Gastrocnemius medialis (tissue), 4 donors: ENCODE results near the gene PMVK. TPM values are rescaled to one million over a fixed set of nuclear protein-coding genes. Genes with fewer than 3 reads are reported as not detected.
A peak's percentile ranks its signal among the peaks of the same experiment; 100 is the strongest.

Experiments used
- ATAC-seq, 2 donors: fragments of 150-250 bp; one replicate each; pipeline ENCODE4 v1.9.1; 2016
- DNase-seq, 2 donors: peaks; one replicate each; pipeline ENCODE4 v3.0.0-alpha.2; 2019
- H3K27ac ChIP-seq, 4 donors: fragments of 200-600 bp; sonication (generic); 1 replicate in 1 of 4; 2 replicates in 3 of 4; pipeline ENCODE4 v1.5.1; 2016 to 2018; ENCODE audit warnings: mild to moderate bottlenecking in 2 of 4, moderate library complexity in 1 of 4
- H3K27me3 ChIP-seq, 3 donors: fragments of 200-600 bp; sonication (generic) in 2 of 3; 1 replicate in 1 of 3; 2 replicates in 2 of 3; pipeline versions ENCODE4 v1.5.1 to v1.6.0; 2016 to 2019; ENCODE audit warnings: mild to moderate bottlenecking in 1 of 3, moderate library complexity in 1 of 3
- H3K36me3 ChIP-seq, 2 donors: fragments of 200-600 bp; sonication (generic) in 1 of 2; one replicate each; pipeline ENCODE4 v1.5.1; 2017 to 2018
- H3K4me1 ChIP-seq, 2 donors: fragments of 200-600 bp; sonication (generic) in 1 of 2; one replicate each; pipeline ENCODE4 v1.5.1; 2016 to 2017; ENCODE audit warnings: mild to moderate bottlenecking in 2 of 2
- H3K4me3 ChIP-seq, 4 donors: fragments of 200-600 bp; sonication (generic) in 3 of 4; 1 replicate in 1 of 4; 2 replicates in 3 of 4; pipeline ENCODE4 v1.5.1; 2016 to 2019; ENCODE audit warnings: mild to moderate bottlenecking in 2 of 4
- H3K9me3 ChIP-seq, 3 donors: fragments of 200-600 bp; sonication (generic) in 2 of 3; 1 replicate in 1 of 3; 2 replicates in 2 of 3; pipeline ENCODE4 v1.5.1; 2016 to 2019
- POLR2A ChIP-seq, 2 donors: fragments of 450-650 bp; IDR thresholded peaks; one replicate each; pipeline ENCODE4 v1.6.1; 2017; ENCODE audit warnings: antibody characterized with exemption in 2 of 2, mild to moderate bottlenecking in 2 of 2, moderate library complexity in 2 of 2
- in situ Hi-C, 4 donors: fragments of 200-750 bp; cut with MboI; loops; one replicate each; pipeline versions ENCODE4 v1.15.0 to v1.8.0; 2017; ENCODE audit warnings: low sequenced_read_pairs in 4 of 4
- intact Hi-C: fragments of 100-400 bp; cut with DNase I; formaldehyde crosslinking; loops from one replicate; pipeline ENCODE4 v1.15.1; 2023; ENCODE audit warnings: low total_unique reads
- total RNA-seq, 4 donors: library from RNA; depleted of rRNA; stranded (reverse); fragments of >200 nt; gene quantifications; one replicate each; pipeline versions ENCODE4 v1.1.0 to v1.2.3, GENCODE V29; 2016
- TF ChIP-seq, protein P1 (sequence below), 5 experiments: fragments of 450-650 bp in 3 of 5; fragments of 200-600 bp in 2 of 5; sonication (generic) in 2 of 5; IDR thresholded peaks in 4 of 5; conservative IDR thresholded peaks in 1 of 5; 1 replicate in 4 of 5; 2 replicates in 1 of 5; pipeline ENCODE4 v1.5.1; 2016 to 2019; ENCODE audit warnings: antibody characterized with exemption in 5 of 5, mild to moderate bottlenecking in 3 of 5, moderate library complexity in 3 of 5

The PMVK gene
- total RNA-seq, 4 donors from 2014 or later: 4.6 to 7.6 (median 6.1) TPM

DNA sequence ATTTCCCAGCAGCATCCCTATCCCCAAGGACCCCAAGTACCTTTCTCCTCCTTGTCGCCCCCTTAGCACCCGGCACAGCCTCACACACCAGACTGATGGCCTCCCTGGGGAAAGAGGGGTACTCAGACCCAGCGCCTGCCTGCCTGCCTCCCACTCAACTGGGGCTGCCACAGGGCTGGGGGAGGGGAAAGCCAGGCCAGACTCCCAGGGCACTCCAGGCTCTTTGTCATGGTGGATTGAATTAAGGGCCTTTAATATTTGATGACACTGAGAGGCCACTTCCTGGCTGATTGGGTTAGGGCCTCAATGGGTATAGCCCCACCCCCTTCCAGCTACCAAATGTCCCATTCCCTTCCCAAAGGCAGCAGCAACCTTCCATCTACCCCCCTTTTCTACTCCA is 32.2 kb upstream of the PMVK start:
- H3K4me3 ChIP-seq: no peak overlapping the region
- TF ChIP-seq, protein P1, sequence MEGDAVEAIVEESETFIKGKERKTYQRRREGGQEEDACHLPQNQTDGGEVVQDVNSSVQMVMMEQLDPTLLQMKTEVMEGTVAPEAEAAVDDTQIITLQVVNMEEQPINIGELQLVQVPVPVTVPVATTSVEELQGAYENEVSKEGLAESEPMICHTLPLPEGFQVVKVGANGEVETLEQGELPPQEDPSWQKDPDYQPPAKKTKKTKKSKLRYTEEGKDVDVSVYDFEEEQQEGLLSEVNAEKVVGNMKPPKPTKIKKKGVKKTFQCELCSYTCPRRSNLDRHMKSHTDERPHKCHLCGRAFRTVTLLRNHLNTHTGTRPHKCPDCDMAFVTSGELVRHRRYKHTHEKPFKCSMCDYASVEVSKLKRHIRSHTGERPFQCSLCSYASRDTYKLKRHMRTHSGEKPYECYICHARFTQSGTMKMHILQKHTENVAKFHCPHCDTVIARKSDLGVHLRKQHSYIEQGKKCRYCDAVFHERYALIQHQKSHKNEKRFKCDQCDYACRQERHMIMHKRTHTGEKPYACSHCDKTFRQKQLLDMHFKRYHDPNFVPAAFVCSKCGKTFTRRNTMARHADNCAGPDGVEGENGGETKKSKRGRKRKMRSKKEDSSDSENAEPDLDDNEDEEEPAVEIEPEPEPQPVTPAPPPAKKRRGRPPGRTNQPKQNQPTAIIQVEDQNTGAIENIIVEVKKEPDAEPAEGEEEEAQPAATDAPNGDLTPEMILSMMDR (IDR thresholded peaks at IDR 0.05 in 4 of 5, conservative IDR thresholded peaks at IDR 0.05 in 1 of 5): no peak
- TF ChIP-seq POLR2A (IDR thresholded peaks at IDR 0.05): no peak
- no peaks in the 10 kb centered on the region for H3K27me3 ChIP-seq
- ATAC-seq (no peak), DNase-seq (no peak)
- peaks cover under 1 to 46% of the 10 kb centered on the region in 2 donors for H3K36me3 ChIP-seq
- H3K27ac ChIP-seq: peak overlapping the region; percentile 93 to 96 (median 95)
- in situ Hi-C loops: loop anchor here in 3 of 4 donors (10.0 to 25.0 kb wide), 2 partner anchors 46 to 94 kb away; partner anchors contain the start of genes ADAM15 (in 1 of the 3) and EFNA4 (in 1 of the 3)
- peaks cover 38 to 39% of the 10 kb centered on the region in 2 donors for H3K4me1 ChIP-seq
- H3K9me3 ChIP-seq: no peaks in the 10 kb centered on the region
- intact Hi-C loops: no loop called here

DNA sequence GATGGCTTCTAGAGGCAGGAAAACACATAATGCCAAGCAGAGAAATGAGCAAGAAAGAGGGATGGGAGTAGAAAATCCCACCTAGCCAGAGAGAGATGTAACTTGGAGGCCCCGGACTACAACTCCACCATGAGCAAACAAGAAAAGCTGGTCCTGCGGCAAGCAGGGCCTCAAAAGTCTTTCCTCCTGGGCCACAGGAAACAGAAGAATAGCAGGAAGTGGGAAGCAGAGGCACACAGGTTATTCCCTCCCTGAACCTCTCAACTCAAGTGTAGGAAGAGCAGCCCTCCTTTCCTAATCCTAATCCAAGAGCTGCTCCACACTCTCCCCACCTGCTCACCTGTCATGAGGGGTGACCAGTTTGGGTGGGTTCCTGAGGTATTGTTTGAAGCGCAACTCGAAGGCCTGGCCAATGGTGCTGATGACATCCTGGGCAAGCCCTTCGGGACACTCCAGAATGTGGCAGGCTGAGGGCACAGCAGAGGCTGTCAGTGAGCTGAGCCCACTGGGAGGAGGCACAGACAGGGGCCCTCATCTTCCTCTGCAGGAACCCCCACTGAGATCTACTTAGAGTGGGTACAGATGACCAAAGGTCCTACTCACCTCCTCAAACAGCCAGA is 30.9 kb upstream of the PMVK start:
- TF ChIP-seq, protein P1 (IDR thresholded peaks at IDR 0.05 in 4 of 5, conservative IDR thresholded peaks at IDR 0.05 in 1 of 5): no peak
- no peak for TF ChIP-seq POLR2A (IDR thresholded peaks at IDR 0.05)
- Histone ChIP-seq H3K36me3 (peaks cover 4 to 56% of the 10 kb centered on the region in 2 donors), H3K4me3 (no peak overlapping the region), H3K9me3 (no peaks in the 10 kb centered on the region), H3K27me3 (no peaks in the 10 kb centered on the region), H3K27ac (peak overlapping the region in 3 of 4 donors; percentile 95 to 96 (median 95)), H3K4me1 (peaks cover 36 to 39% of the 10 kb centered on the region in 2 donors)
- in situ Hi-C loops: loop anchor here in 3 of 4 donors (10.0 to 25.0 kb wide), 2 partner anchors 47 to 95 kb away; partner anchors contain the start of genes ADAM15 (in 1 of the 3) and EFNA4 (in 1 of the 3)
- no peak for DNase-seq
- intact Hi-C loops: no loop called here
- ATAC-seq: no peak

DNA sequence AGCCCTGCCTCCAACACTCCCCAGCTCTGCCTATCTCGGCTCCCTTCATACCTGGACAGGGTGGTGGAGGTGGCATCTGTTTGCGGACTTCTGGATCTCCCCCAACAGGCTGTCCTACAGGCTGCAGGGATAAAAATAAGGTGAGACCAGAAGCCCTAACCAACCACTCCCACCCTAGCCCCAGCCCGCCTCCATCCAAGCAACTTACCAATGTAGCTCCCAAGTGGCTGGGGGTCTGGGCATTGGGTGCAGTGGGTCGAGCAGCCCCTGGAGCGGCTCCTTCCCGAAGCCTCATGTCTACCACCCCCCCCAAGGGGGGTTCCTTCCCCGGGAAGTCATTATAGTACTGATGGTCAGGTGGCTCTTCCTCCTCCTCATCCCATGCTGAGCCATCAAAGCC is 29.6 kb upstream of the PMVK start:
- no peak for ATAC-seq
- Histone ChIP-seq H3K27me3 (no peaks in the 10 kb centered on the region), H3K4me3 (no peak overlapping the region), H3K9me3 (no peaks in the 10 kb centered on the region), H3K36me3 (peaks cover 4 to 56% of the 10 kb centered on the region in 2 donors), H3K4me1 (peaks cover 25 to 29% of the 10 kb centered on the region in 2 donors), H3K27ac (peak overlapping the region in 1 of 4 donors; percentile 95)
- TF ChIP-seq, protein P1 (IDR thresholded peaks at IDR 0.05 in 4 of 5, conservative IDR thresholded peaks at IDR 0.05 in 1 of 5): no peak
- TF ChIP-seq POLR2A (IDR thresholded peaks at IDR 0.05): no peak
- DNase-seq: no peak
- in situ Hi-C loops: loop anchor here in 3 of 4 donors (10.0 to 25.0 kb wide), 2 partner anchors 49 to 96 kb away; partner anchors contain the start of genes ADAM15 (in 1 of the 3) and EFNA4 (in 1 of the 3)
- intact Hi-C loops: no loop called here

DNA sequence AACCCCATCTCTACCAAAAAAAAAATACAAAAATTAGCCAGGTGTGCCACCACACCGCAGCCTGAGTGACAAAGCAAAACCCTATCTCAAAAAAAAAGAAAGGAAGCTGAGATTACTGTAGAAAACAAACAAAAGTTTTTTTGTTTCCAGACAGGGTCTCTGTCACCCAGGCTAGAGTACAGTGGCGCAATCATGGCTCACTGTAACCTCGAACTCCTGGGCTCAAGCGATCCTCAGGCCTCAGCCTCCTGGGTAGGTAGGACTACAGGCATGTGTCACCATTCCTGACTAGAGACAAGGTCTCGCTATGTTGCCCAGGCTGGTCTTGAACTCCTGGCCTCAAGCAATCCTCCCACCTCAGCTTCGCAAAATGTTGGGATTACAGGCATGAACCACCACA is 27.8 kb upstream of the PMVK start:
- peaks cover 4 to 59% of the 10 kb centered on the region in 2 donors for H3K36me3 ChIP-seq
- no peaks in the 10 kb centered on the region for H3K27me3 ChIP-seq
- TF ChIP-seq POLR2A (IDR thresholded peaks at IDR 0.05): no peak
- intact Hi-C loops: no loop called here
- H3K4me1 ChIP-seq: peaks cover 22 to 24% of the 10 kb centered on the region in 2 donors
- no peaks in the 10 kb centered on the region for H3K9me3 ChIP-seq
- in situ Hi-C loops: loop anchor here in 3 of 4 donors (5.0 to 25.0 kb wide), 3 partner anchors 33 to 98 kb away; partner anchors contain the start of genes ADAM15 (in 1 of the 3) and EFNA4 (in 1 of the 3)
- ATAC-seq: no peak
- H3K27ac ChIP-seq: peak overlapping the region in 2 of 4 donors; percentile 32 to 100
- no peak for DNase-seq
- no peak overlapping the region for H3K4me3 ChIP-seq

DNA sequence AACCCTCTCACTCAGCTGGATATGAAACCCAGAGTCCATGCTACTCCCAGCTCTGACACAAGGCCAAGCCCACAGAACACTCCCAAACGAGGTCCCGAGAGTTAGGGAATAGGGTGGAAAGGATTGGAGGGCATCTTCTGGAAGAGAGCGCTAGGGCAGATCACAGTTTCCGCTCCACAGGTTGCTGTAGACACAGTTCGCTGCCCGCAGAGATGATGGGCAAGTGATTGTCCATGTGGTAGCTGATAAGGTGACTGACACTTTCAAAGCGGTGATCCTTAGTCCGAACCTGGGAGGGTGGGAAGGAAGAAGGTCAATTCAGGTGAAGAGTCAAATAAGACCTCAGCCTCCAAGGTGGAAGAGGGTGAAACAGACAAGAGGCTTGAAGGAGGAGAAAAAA is 27.1 kb upstream of the PMVK start:
- H3K4me1 ChIP-seq: peaks cover 18 to 23% of the 10 kb centered on the region in 2 donors
- no peaks in the 10 kb centered on the region for H3K27me3 ChIP-seq
- no peak for DNase-seq
- intact Hi-C loops: no loop called here
- no peak for TF ChIP-seq POLR2A (IDR thresholded peaks at IDR 0.05)
- TF ChIP-seq, protein P1 (IDR thresholded peaks at IDR 0.05 in 4 of 5, conservative IDR thresholded peaks at IDR 0.05 in 1 of 5): no peak
- H3K36me3 ChIP-seq: peaks cover 4 to 67% of the 10 kb centered on the region in 2 donors
- in situ Hi-C loops: loop anchor here in 3 of 4 donors (5.0 to 25.0 kb wide), 3 partner anchors 34 to 99 kb away; partner anchors contain the start of genes ADAM15 (in 1 of the 3) and EFNA4 (in 1 of the 3)
- peak overlapping the region; percentile 94 to 100 (median 98) for H3K27ac ChIP-seq
- no peak for ATAC-seq
- H3K9me3 ChIP-seq: no peaks in the 10 kb centered on the region
- H3K4me3 ChIP-seq: no peak overlapping the region
